Activated CD8-positive, alpha-beta memory T cell treated with anti-CD3 and anti-CD28 coated beads, Interleukin-2, amount 50 U/mL, for 1 hour (primary cell): ENCODE results near the gene DARS1.
"Not testable (repeated sequence)": the region's sequence is repeated elsewhere in the genome, so short reads cannot be mapped to it uniquely, and the experiment has no call there.

Experiments used
- DNase-seq: peaks from one replicate; pipeline ENCODE4 v3.0.0-alpha.2; 2020; ENCODE audit errors: extremely low read depth

Gene DARS1

DNA sequence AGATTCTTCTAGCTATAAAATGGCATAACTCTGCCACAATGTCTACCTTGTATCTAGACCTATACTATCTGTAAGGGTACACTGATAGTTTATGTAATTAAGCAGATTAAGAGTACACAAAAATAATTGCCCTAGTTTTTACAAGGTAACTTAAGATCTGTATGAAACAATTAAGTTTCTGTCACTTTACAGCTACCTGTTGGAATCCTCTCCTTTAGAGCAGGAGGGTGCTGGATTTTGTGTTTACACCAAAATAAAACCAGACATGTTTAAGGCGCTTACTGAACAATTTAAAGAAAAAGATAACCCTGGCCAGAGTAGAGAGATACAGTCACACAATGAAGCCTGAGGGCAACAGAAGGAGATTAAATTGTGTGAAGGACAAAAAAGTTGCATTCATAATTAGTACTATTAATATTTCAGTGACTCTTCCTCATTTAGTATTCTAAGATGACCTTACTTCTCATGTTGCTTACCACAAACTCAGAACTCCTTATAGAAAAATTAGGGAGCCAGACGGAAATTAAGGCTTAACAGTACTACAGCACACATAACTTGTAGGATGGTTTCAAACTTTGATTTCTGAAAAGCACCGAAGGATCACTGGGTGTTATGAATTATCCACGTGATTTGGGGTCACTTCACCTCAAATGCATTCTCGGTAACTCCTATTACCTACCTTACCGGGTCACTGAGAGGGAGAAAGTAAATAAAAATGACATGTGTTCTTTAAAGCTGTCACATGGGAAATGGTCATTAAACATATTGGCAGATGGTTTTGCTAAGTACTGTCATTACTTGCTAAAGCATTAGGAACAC lies 1.0 kb downstream of the DARS1 start:
- DNase-seq: no peak

DNA sequence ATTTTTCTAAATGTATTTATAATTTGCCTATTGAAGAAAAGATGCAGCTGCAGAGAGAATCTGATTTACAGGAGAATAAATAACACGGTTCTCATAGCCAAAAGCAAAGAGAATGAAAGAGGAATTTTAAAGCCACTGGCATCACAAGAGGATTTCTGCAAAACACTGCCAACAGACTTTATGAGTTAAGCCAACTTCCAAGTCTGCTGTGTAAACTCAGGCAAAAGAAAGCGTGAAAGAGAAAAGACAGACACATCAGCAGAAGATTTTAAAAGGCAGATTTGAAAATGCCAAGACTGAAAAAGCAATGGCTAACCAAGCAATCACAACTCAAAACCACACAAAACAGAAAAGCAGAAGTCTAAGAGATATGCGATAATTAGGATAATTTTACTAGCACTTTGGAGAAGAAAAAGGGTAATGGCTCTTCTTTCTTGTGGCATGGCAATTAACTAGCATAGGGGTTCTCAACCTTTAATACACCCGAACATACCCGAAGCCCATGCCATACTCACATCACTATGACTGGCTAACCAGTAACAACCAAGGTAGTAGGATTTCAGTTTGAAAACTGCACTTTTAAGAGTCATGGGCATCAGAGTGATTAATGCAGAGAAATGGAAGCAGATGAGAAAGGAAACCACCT lies 4.9 kb downstream of the DARS1 start:
- DNase-seq: no peak

DNA sequence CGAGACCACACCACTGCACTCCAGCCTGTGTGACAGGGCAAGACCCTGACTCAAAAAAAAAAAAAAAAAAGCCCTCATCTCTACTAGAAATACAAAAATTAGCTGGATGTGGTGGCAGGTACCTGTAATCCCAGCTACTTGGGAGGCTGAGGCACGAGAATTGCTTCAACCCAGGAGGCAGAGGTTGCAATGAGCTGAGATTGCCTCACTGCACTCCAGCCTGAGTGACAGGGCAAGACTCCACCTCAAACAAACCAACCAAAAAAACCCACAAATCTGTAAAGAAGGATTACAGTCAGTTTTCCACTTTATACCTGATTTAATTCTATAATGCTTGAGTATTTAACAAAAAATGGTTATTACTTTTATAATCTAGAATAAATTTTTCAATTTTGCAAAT lies 9.7 kb downstream of the DARS1 start:
- DNase-seq: no peak

DNA sequence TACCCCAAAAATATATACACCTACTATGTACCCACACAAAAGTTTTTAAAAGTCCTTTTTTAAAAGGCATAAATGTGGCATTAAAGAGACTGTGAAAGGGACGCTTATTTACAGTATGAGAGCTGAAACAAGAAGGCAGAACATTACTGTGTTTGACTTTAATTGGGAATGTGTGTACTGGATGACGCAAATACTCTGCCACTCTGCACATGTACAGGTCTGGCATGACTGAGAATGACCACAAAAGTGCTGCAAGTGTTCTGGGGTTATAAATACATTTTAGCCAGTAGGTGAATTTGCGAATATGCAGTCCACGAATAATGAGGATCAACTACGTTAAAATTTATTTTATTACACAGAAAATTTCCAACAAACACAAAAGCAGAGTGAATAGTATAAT lies 11.4 kb downstream of the DARS1 start:
- no peak for DNase-seq

DNA sequence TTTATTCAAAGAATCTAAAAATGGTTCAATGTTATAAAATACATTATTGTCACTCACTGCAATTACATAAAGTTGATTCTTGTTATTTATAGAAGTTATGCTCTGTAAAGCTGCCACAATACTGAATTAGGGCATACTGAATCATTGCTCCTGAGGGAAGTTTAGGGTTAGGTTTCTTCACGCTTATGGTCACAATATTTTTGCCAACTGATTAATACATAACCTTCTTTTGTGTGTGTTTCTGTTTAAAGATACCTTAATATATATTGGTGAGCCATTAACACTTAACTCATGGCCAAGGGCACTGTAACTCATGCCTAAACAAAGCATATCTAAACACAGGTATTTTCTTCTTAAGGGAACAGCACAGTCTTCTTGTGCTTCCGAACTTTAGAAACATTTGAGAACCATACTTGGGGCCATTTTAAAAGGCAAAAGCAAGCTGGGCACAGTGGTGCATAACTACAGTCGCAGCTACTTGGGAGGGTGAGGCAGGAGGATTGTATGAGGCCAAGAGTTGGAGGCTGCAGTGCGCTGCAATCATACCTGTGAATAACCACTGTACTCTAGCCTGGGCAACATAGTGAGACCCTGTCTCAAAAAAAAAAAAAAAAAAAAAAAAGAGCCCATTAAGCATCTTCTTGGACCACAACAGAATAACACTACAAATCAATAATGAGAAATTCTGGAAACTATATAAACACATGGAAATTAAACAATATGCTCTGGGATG lies 15.6 kb downstream of the DARS1 start:
- no peak for DNase-seq

DNA sequence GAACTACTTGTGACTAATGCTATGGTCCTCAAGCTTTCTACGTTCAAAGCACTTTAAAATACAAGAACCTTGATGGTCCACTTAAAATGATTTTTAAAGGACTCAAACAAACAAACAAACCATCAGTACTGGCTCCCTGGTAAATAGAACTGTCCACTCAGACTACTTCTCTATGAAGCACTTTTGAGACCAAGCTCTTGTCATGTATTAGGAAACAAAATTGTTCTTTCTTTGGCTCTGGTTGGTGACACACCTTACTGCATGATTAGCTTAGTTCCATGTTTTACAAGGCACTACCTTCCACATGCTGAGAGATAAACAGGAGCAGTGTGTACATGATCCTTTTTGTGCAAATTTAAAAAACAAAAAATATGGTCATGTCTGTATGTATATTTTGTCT lies 19.7 kb downstream of the DARS1 start:
- no peak for DNase-seq

DNA sequence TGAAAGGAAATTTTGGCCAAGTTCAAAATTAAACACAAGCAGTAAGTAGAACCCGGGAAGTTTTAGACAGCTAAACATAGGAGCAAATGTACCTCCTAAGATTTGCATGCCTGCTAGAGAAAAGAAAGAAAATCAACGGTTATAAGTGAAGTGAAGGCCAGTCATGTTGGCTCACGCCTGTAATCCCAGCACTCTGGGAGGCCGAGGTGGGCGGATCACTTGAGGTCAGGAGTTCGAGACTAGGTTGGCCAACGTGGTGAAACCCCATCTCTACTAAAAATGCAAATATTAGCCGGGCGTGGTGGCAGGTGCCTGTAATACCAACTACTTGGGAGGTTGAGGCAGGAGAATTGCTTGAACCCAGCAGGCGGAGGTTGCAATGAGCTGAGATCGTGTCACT lies 21.0 kb downstream of the DARS1 start:
- not testable (repeated sequence) for DNase-seq

DNA sequence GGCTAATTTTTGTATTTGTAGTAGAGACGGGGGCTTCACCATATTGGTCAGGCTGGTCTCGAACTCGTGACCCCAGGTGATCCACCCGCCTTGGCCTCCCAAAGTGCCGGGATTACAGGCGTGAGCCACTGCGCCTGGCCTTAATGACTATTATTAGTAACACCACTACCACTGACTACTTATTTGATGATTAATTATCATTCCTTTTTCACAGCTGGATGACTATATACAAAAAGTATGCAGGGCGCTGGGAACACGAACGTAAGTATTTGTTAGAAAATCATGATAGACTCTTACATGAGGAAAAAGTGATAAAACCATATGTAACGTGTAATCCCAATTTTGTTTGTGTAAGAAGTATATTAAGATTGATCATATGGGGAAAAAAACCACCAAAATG lies 21.6 kb downstream of the DARS1 start:
- no peak for DNase-seq

DNA sequence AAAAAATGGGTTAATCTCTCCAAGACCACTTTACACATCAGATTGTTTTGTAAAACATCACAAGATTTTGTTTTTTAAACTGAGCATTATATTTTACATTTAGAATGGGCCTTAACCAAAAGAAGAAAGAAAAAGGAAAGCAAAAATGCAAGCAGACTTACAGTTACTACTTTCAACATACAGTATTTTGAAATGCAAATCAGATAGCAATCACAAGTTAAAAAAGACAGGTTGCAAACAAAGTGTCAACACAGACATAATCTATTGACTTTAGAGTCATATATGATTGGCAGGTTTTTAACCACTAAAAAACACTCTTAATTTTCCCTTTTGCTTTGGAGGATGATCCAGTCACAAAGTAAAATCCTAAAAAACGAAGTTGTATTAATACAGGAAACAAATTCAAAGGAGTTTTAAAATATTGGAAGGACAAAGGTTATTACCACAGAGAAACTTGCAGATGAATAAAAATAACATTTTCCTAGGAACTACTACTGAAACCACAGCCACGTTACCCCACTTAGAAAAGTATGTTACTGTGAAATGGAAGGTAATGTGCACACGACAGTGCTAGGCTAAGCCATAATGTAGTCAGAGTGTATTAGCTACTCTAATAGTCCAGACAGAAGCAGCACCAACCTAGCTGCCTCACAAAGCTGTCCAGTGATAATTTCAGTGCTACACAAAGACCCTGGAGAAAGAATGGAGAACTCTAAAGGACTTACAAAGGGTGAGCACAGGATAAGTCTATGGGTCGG lies 22.9 kb downstream of the DARS1 start:
- no peak for DNase-seq

DNA sequence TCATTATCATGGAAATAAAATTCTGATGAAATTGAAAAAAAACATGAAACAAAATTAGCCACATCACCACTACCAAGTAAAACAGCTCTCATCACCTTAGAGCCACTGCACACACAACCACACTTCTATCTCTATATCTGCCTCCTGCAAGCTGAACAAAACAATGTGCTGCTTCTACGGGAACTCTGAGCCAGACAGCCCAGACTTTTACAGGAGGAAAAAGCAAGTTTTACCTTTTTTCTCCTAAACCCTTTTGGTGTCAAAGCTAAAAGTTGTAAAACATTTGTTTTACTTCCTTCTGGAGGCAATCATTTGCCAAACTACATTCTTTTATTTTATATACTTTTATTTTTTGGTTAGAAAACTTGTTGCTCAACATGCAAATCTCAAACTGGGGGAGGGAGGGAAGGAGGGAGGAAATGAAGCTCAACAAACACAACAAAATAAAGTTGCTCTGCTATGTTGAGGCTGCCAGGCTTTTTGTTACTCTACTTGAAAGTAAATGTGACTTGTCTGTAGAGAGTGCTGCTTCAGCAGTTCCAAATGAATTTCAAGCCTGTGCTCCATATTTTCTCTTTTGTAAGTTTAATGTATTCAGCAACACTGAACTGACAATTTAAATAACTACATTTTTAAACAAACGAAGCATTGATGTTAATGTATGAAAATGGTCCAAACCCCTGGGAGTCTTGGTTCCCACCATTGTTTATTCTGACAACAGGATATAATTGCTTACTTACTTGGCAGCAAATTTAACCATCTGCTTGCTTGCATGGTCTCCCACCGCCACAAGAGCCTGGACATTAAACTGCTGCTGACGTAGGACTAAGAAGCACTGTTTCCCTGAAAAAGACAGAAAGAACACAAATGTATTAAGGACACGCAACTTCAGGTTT lies 24.5 kb downstream of the DARS1 start:
- DNase-seq: no peak

DNA sequence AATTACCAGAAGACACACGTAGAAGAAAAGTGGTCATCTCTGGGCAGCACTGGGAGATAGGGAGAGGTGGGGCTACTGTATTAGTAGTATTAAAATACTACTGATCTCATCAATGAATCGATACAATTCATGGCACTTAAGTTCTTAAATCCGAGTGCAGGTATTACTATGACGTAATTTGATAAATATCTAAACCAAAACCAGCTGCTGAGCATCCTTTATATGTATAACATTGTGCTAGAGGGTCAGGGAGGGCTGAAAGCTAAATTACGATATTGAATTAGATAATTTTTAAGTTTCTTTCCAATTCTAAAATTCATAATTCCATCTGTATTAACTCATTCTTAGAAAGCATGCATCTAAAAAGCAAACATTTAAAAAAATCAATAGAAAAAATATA lies 25.3 kb downstream of the DARS1 start:
- no peak for DNase-seq

DNA sequence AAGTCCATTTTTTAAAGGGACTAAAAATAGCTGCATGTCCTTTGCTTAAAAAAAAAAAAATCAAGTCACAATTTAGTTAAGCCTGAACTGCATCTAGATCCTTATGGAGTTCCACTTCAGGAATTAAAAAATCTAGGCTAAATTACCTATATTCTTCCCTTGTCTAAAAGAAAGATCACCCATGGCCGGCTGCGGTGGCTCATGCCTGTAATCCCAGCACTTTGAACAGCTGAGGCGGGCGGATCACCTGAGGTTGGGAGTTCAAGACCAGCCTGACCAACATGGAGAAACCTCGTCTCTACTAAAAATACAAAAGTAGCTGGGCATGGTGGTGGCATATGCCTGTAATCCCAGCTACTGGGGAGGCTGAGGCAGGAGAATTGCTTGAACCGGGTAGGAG lies 26.5 kb downstream of the DARS1 start:
- not testable (repeated sequence) for DNase-seq

DNA sequence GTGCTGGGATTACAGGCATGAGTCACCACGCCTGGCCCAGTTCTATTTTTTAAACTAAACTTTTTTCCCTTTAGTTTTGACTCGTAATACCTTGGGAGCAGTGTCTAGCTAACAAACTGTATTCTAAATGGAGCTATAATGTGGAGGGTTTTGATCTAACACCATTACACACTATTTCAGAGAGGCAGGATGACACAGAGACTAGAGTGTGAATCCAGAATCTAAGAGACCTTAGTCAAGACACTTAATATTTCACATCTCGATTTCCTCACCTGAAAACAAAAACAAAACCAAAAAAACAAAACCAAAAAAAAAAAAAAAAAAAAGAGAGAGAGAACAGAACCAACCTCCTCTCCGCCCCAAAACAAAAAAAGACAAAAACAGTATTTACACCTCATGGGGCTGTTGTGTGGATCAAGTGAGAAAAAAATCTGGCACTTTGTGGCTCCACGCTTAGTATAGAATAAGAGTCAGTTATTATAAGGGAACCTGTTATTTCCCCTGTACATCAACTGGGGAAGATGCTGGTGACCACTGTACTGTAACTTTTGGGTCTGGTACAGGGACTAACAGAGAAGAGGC lies 31.3 kb downstream of the DARS1 start:
- no peak for DNase-seq

DNA sequence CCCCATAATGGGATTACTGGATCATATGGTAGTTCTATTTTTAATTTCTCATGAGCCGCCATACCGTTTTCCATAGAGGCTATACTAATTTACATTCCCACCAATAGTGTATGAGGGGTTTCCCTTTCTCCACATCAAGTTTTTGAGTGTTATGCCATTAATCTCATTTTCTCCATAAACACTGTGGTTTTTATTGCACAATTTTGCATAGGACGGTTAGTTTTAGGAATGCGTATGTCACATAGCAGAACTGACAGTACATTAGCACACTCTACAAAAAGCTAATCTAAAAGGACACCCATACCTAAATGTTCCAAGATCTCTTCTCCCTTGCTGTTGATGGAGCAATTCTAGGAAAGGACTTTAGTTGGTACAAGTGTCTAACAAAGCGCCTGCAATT lies 32.5 kb downstream of the DARS1 start:
- no peak for DNase-seq

DNA sequence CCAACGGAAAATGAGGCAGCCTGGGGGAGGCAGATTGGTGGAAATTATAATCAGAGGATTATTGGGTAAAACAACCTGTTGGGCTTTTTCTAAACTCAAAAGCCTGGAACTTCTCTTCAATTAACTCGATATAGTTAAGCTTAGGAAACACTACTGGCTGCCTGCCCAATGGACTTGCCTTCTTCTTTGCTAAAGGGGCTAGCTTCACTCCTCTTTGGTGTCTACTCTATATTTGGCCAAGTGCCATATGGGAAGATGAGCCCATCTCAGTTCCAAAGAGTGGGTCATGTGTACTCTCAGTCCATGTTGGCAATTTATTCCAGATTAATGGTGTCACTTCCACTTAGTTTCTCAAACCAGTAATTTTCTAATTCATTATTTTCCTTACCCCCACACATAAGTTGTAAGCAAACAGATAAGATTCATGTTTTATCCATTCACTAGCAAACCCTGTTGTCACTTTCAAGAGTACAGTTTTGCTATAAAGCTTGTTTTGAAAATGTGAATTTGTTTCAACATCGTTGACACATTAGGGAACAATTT lies 34.3 kb downstream of the DARS1 start:
- no peak for DNase-seq

DNA sequence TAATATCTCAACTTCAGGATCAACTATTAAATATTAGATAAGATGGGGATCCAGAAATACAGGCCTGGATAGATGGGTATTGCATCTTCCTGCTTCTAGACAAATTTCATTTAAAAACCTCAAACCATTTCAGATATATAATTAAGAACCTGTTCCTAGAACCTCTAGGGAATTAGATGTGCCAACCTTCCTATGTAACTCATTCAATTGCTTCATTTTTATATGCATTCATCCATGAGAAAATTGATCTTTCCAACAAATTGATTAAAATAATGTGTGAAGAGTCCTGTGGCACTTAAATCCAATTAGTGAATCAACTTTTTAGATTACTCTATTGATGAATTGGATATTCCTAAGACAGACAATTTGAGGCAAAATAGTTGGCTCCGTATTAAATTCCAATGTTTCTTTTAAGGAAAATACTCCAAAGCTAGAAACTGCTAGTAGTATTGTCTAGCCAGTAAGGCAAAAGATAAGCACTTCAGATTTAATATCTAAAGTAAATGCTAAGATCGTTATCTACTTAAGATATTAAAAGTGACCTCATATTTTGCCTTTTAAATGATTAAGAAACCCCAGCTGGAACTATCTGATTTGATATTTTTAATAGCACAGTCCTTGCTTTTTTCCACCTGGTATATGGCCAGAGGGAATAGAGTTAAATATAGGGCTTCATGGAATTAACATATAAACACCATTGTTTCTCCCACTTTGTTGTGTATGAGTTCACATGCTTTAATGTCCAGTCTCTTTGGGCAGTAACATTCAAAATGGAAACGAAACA lies 35.8 kb downstream of the DARS1 start:
- DNase-seq: no peak

DNA sequence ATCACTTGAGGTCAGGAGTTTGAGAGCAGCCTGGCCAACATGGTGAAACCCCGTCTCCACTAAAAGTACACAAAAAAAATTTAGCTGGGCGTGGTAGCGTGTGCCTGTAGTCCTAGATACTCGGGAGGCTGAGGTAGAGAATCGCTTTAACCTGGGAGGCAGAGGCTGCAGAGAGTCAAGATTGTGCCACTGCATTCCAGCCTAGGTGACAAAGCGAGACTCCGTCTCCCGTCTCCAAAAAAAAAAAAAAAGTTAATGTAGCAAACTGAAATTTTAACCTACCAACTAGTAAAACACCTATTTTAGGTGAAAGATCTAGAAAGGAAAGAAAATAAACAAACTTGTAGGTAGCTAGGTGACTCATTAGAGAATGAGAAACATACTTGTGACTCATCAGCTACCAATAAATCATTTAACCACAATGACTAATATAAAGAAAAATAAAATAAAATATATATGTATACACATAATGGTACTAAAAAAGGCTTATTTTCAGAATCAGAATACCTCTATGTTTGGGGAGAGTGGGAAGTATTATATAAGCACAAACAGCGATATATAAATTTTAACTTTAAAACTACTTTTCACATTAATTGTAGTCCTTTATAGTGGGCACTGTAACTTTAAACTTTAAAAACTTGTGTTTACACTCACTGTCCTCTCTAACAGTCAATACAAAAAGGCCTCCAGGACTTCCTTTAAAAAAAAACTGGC lies 36.6 kb downstream of the DARS1 start:
- DNase-seq: peak; percentile 3

DNA sequence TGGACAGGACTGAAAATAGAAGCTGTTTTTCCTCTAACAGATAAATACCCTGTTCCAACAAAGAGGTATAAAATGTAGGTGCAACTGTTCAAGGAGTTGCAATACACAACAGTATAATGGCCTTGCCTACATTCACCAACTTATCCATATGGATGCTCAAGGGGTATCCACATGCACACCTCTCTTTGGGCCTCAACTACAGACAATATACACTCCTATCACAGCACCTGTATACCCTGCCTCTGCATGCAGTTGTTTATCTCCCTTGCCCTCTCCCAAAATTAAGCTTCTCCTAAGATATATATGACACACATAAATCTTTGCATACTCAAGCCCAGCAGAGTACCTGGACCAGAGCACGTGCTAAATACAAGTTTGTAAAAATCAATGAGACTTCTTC lies 37.3 kb downstream of the DARS1 start:
- DNase-seq: no peak

DNA sequence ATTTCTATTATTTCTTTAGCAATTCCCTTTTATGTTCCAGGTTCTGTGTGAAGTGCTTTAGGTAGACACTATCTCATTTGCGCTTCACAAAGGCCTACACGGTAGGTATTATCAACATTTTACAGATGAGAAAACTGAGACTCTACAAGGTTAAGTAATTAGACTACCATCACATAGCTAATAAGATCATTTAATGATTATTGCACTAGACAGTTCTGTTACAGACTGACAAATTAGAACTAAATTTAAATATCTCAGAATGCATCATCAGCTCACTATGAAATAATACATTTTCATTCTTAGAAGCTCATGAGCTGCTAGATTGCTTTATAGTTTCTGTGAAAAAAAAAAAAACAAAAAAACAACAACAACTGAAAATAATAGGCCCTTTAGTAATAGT lies 37.9 kb downstream of the DARS1 start:
- no peak for DNase-seq
